HG02588 (cell line): ENCODE measurements around the gene ANOS1.
"Not testable (repeated sequence)": the region's sequence is repeated elsewhere in the genome, so short reads cannot be mapped to it uniquely, and the experiment has no call there.

ENCODE experiments used
- ATAC-seq: cut with Tn5 transposase; IDR thresholded peaks from one replicate; pipeline ENCODE4 v1.9.1; 2021; ENCODE audit warnings: mild to moderate bottlenecking, moderate library complexity; ENCODE audit not compliant: unreplicated experiment

Gene ANOS1

GRCh38 chrX:8635812-8636211 lies 96.1 kb downstream of the ANOS1 start:
- no peak for ATAC-seq

- no peak for ATAC-seq
These were observed 99.0 kb downstream of the ANOS1 start for GRCh38 chrX:8632924-8633323.

GRCh38 chrX:8629871-8630270 lies 102.1 kb downstream of the ANOS1 start:
- ATAC-seq = no peak

GRCh38 chrX:8627796-8628195 lies 104.1 kb downstream of the ANOS1 start:
- ATAC-seq = no peak

GRCh38 chrX:8607326-8607725 lies 124.6 kb downstream of the ANOS1 start:
- no peak for ATAC-seq

- ATAC-seq = no peak
These were observed 127.8 kb downstream of the ANOS1 start for GRCh38 chrX:8604131-8604530.

- no peak for ATAC-seq
These were observed 140.4 kb downstream of the ANOS1 start for GRCh38 chrX:8591501-8591900.

GRCh38 chrX:8586953-8587352 lies 145.0 kb downstream of the ANOS1 start:
- no peak for ATAC-seq

GRCh38 chrX:8579602-8580001 lies 152.3 kb downstream of the ANOS1 start:
- no peak for ATAC-seq

- no peak for ATAC-seq
These were observed 155.1 kb downstream of the ANOS1 start for GRCh38 chrX:8576821-8577220.

- no peak for ATAC-seq
These were observed 166.2 kb downstream of the ANOS1 start for GRCh38 chrX:8565729-8566128.

- ATAC-seq = no peak
These were observed 183.5 kb downstream of the ANOS1 start for GRCh38 chrX:8548446-8548845.

- ATAC-seq = no peak
These were observed 185.2 kb downstream of the ANOS1 start for GRCh38 chrX:8546715-8547114.

GRCh38 chrX:8520791-8521190 lies 211.1 kb downstream of the ANOS1 start:
- ATAC-seq = no peak

GRCh38 chrX:8520178-8520577 lies 211.8 kb downstream of the ANOS1 start:
- ATAC-seq = no peak

- ATAC-seq = no peak
These were observed 227.5 kb downstream of the ANOS1 start for GRCh38 chrX:8504451-8504850.

GRCh38 chrX:8502101-8502500 lies 229.8 kb downstream of the ANOS1 start:
- not testable (repeated sequence) for ATAC-seq

GRCh38 chrX:8500203-8500602 lies 231.7 kb downstream of the ANOS1 start:
- no peak for ATAC-seq

GRCh38 chrX:8495036-8495435 lies 236.9 kb downstream of the ANOS1 start:
- ATAC-seq = not testable (repeated sequence)

GRCh38 chrX:8484360-8484949 lies 247.5 kb downstream of the ANOS1 start:
- no peak for ATAC-seq
